ENCODE measurements around the gene NUFIP2. TPM values are rescaled to one million over a fixed set of nuclear protein-coding genes. Genes with fewer than 3 reads are reported as not detected.
A peak's percentile ranks its signal among the peaks of the same experiment; 100 is the strongest.

NUFIP2 gene
- total and polyA plus RNA-seq, 3 donors from 2014 or later: 24.6 to 39.0 (median 33.6) TPM

GRCh38 chr17:29322363-29322762 is 28.4 kb upstream of the NUFIP2 start:
- WGBS, 2 donors: 89 to 90% methylated on average over 2 of the region's 2 CpGs
- DNase-seq: no peak
- TF ChIP-seq CTCF (IDR thresholded peaks at IDR 0.05) (no peak), POLR2A (IDR thresholded peaks at IDR 0.05) (no peak)

GRCh38 chr17:29303386-29303785 is 9.4 kb upstream of the NUFIP2 start:
- 89% methylated on average over 3 of the region's 3 CpGs for WGBS, 2 donors
- Histone ChIP-seq H3K36me3 (ENCODE audit: low read depth, missing control alignments) (no peaks in the 10 kb centered on the region), H3K4me1 (no peaks in the 10 kb centered on the region), H3K9me3 (no peaks in the 10 kb centered on the region), H3K27me3 (no peaks in the 10 kb centered on the region), H3K27ac (no peak overlapping the region), H3K4me3 (no peak overlapping the region)
- intact Hi-C loops (cut with DNase I; ENCODE audit: low total_unique reads): no loop called here
- TF ChIP-seq CTCF (IDR thresholded peaks at IDR 0.05) (no peak), POLR2A (IDR thresholded peaks at IDR 0.05) (no peak)
- DNase-seq: no peak

More at GRCh38 chr17:29322363-29322762, 28.4 kb upstream of the NUFIP2 start:
- intact Hi-C loops (cut with DNase I; ENCODE audit: low total_unique reads): no loop called here
- H3K36me3 ChIP-seq (ENCODE audit: low read depth, missing control alignments): no peaks in the 10 kb centered on the region
- H3K4me1 ChIP-seq: no peaks in the 10 kb centered on the region
- no peaks in the 10 kb centered on the region for H3K9me3 ChIP-seq
- no peak overlapping the region for H3K4me3 ChIP-seq
- H3K27me3 ChIP-seq: no peaks in the 10 kb centered on the region
- no peak overlapping the region for H3K27ac ChIP-seq

GRCh38 chr17:29299031-29299430 is 5.1 kb upstream of the NUFIP2 start:
- Histone ChIP-seq H3K4me3 (no peak overlapping the region), H3K36me3 (ENCODE audit: low read depth, missing control alignments) (no peaks in the 10 kb centered on the region), H3K27ac (no peak overlapping the region), H3K4me1 (peaks cover 6% of the 10 kb centered on the region), H3K9me3 (no peaks in the 10 kb centered on the region), H3K27me3 (no peaks in the 10 kb centered on the region)
- intact Hi-C loops (cut with DNase I; ENCODE audit: low total_unique reads): loop anchor here (10.0 kb wide), 1 partner anchor 154 kb away; no protein-coding TSS in a partner anchor
- TF ChIP-seq CTCF (IDR thresholded peaks at IDR 0.05): no peak
- no peak for TF ChIP-seq POLR2A (IDR thresholded peaks at IDR 0.05)
- 75 to 85% methylated on average over 2 of the region's 2 CpGs for WGBS, 2 donors
- DNase-seq: no peak

- Histone ChIP-seq H3K4me1 (peaks cover 17% of the 10 kb centered on the region), H3K27ac (no peak overlapping the region), H3K27me3 (no peaks in the 10 kb centered on the region), H3K36me3 (ENCODE audit: low read depth, missing control alignments) (no peaks in the 10 kb centered on the region), H3K9me3 (no peaks in the 10 kb centered on the region), H3K4me3 (no peak overlapping the region)
- TF ChIP-seq CTCF (IDR thresholded peaks at IDR 0.05) (no peak), POLR2A (IDR thresholded peaks at IDR 0.05) (no peak)
- intact Hi-C loops (cut with DNase I; ENCODE audit: low total_unique reads): loop anchor here (10.0 kb wide), 1 partner anchor 151 kb away; no protein-coding TSS in a partner anchor
- no peak for DNase-seq
- 90 to 96% methylated on average over 3 of the region's 3 CpGs for WGBS, 2 donors
Observed at GRCh38 chr17:29295420-29295819, 1.5 kb upstream of the NUFIP2 start.

GRCh38 chr17:29294580-29294900 is 592 bp upstream of the NUFIP2 start:
- WGBS, 2 donors: 0% methylated on average over 2 of the region's 2 CpGs
- no peak for DNase-seq

More at GRCh38 chr17:29294580-29294900, 592 bp upstream of the NUFIP2 start:
- no peaks in the 10 kb centered on the region for H3K9me3 ChIP-seq
- no peak for TF ChIP-seq CTCF (IDR thresholded peaks at IDR 0.05)
- no peak for TF ChIP-seq POLR2A (IDR thresholded peaks at IDR 0.05)
- H3K27ac ChIP-seq: peak overlapping the region; percentile 61 to 99
- peaks cover 24% of the 10 kb centered on the region for H3K4me1 ChIP-seq
- H3K4me3 ChIP-seq: peak overlapping the region; percentile 72 to 94
- H3K36me3 ChIP-seq (ENCODE audit: low read depth, missing control alignments): no peaks in the 10 kb centered on the region
- intact Hi-C loops (cut with DNase I; ENCODE audit: low total_unique reads): loop anchor here (10.0 kb wide), 1 partner anchor 150 kb away; no protein-coding TSS in a partner anchor
- H3K27me3 ChIP-seq: no peaks in the 10 kb centered on the region

Data from testis (tissue), 3 donors.